H9 (cell line): Measurements from ENCODE around the gene APBB2. TPM values are rescaled to one million over a fixed set of nuclear protein-coding genes. Genes with fewer than 3 reads are reported as not detected.

Experiments
- DNase-seq: peaks from one replicate; pipeline ENCODE4 v3.0.0-alpha.2; 2017
- H2AFZ ChIP-seq: one replicate; pipeline ENCODE4 v1.6.1; 2013; ENCODE audit warnings: mild to moderate bottlenecking, low read length, control low read depth, moderate library complexity
- H2AK5ac ChIP-seq: 2 replicates; pipeline ENCODE4 v1.6.1; 2013; ENCODE audit warnings: low read length, control low read depth, mixed read lengths; ENCODE audit not compliant: insufficient read length
- H2BK120ac ChIP-seq: one replicate; pipeline ENCODE4 v1.6.1; 2013; ENCODE audit warnings: low read depth, mild to moderate bottlenecking, low read length, control low read depth, inconsistent platforms; ENCODE audit not compliant: poor library complexity, severe bottlenecking
- H2BK12ac ChIP-seq: 2 replicates; pipeline ENCODE4 v1.6.1; 2013; ENCODE audit warnings: low read length, control low read depth, mixed read lengths, low read depth; ENCODE audit not compliant: insufficient read length
- H2BK15ac ChIP-seq: 2 replicates; pipeline ENCODE4 v1.6.1; 2013; ENCODE audit warnings: low read depth, low read length, control low read depth
- H2BK20ac ChIP-seq: one replicate; pipeline ENCODE4 v1.6.1; 2013; ENCODE audit warnings: low read depth, mild to moderate bottlenecking, low read length, control low read depth, inconsistent platforms; ENCODE audit not compliant: poor library complexity, severe bottlenecking
- H2BK5ac ChIP-seq: 2 replicates; pipeline ENCODE4 v1.6.1; 2013; ENCODE audit warnings: low read length, control low read depth, mixed read lengths; ENCODE audit not compliant: insufficient read length
- H3K14ac ChIP-seq: 2 replicates; pipeline ENCODE4 v1.6.1; 2013; ENCODE audit warnings: low read length, control low read depth; ENCODE audit not compliant: insufficient read depth
- H3K18ac ChIP-seq: 2 replicates; pipeline ENCODE4 v1.6.1; 2013; ENCODE audit warnings: low read depth, mild to moderate bottlenecking, mixed read lengths, low read length, control low read depth; ENCODE audit not compliant: insufficient read length
- H3K23ac ChIP-seq: 2 replicates; pipeline ENCODE4 v1.6.1; 2013; ENCODE audit warnings: low read length, control low read depth, mixed read lengths, low read depth; ENCODE audit not compliant: insufficient read length
- H3K23me2 ChIP-seq: 2 replicates; pipeline ENCODE4 v1.6.1; 2013; ENCODE audit warnings: low read depth, mild to moderate bottlenecking, mixed read lengths, low read length, control low read depth; ENCODE audit not compliant: insufficient read length, poor library complexity, severe bottlenecking
- H3K27ac ChIP-seq: 2 replicates; pipeline ENCODE4 v1.5.1; 2013; ENCODE audit warnings: low read length, control low read depth, mixed read lengths, low read depth; ENCODE audit not compliant: insufficient read length
- H3K27me3 ChIP-seq: 2 replicates; pipeline ENCODE4 v1.6.1; 2013; ENCODE audit warnings: low read length, control low read depth, inconsistent platforms; ENCODE audit not compliant: insufficient read depth
- H3K4ac ChIP-seq: 2 replicates; pipeline ENCODE4 v1.6.1; 2013; ENCODE audit warnings: low read depth, mild to moderate bottlenecking, control low read depth, inconsistent platforms, low read length, moderate library complexity
- H3K4me1 ChIP-seq: 2 replicates; pipeline ENCODE4 v1.6.1; 2013; ENCODE audit warnings: low read length, control low read depth, inconsistent platforms; ENCODE audit not compliant: insufficient read depth
- H3K4me2 ChIP-seq: 2 replicates; pipeline ENCODE4 v1.6.1; 2013; ENCODE audit warnings: low read length, control low read depth, mixed read lengths; ENCODE audit not compliant: insufficient read length, insufficient read depth
- H3K56ac ChIP-seq: 2 replicates; pipeline ENCODE4 v1.6.1; 2013; ENCODE audit warnings: low read depth, mild to moderate bottlenecking, mixed read lengths, low read length, control low read depth; ENCODE audit not compliant: insufficient read length
- H3K79me1 ChIP-seq: 2 replicates; pipeline ENCODE4 v1.6.1; 2013; ENCODE audit warnings: low read depth, mild to moderate bottlenecking, moderate library complexity, low read length, control low read depth, inconsistent platforms; ENCODE audit not compliant: insufficient read depth, poor library complexity, severe bottlenecking
- H3K79me2 ChIP-seq: 2 replicates; pipeline ENCODE4 v1.6.1; 2013; ENCODE audit warnings: low read length, control low read depth, inconsistent platforms; ENCODE audit not compliant: insufficient read depth
- H3K9ac ChIP-seq: 2 replicates; pipeline ENCODE4 v1.6.1; 2013; ENCODE audit warnings: low read length, control low read depth, mixed read lengths; ENCODE audit not compliant: insufficient read length; ENCODE audit errors: extremely low read depth
- H3K9me3 ChIP-seq: one replicate; pipeline ENCODE4 v1.6.1; 2013; ENCODE audit warnings: low read depth, low read length, inconsistent platforms; ENCODE audit not compliant: control insufficient read depth
- H3T11ph ChIP-seq: one replicate; pipeline ENCODE4 v1.6.1; 2013; ENCODE audit warnings: mild to moderate bottlenecking, low read length, control low read depth, inconsistent platforms
- H4K20me1 ChIP-seq: one replicate; pipeline ENCODE4 v1.6.1; 2013; ENCODE audit not compliant: control insufficient read depth, insufficient read length, insufficient read depth
- H4K5ac ChIP-seq: 2 replicates; pipeline ENCODE4 v1.6.1; 2013; ENCODE audit warnings: low read depth, mild to moderate bottlenecking, mixed read lengths, low read length, control low read depth; ENCODE audit not compliant: insufficient read length
- H4K8ac ChIP-seq: replicated peaks from 2 replicates; pipeline ENCODE4 v1.6.1; 2013; ENCODE audit warnings: low read length, control low read depth, mixed read lengths, low read depth; ENCODE audit not compliant: insufficient read length
- H4K91ac ChIP-seq: 2 replicates; pipeline ENCODE4 v1.6.1; 2013; ENCODE audit warnings: low read depth, mild to moderate bottlenecking, moderate library complexity, mixed read lengths, low read length, control low read depth; ENCODE audit not compliant: insufficient read length
- H3K27ac Mint-ChIP-seq, 3 experiments: 2 replicates in 2 of 3; 3 replicates in 1 of 3; pipeline ENCODE4 v1.8.0; 2020 to 2021; ENCODE audit warnings: mixed read lengths in 3 of 3, mild to moderate bottlenecking in 1 of 3, moderate library complexity in 1 of 3
- H3K27me3 Mint-ChIP-seq: 2 replicates; pipeline ENCODE4 v1.8.0; 2021; ENCODE audit warnings: low read depth, mild to moderate bottlenecking, moderate library complexity, mixed read lengths
- H3K36me3 Mint-ChIP-seq, 3 experiments: 2 replicates in 2 of 3; 3 replicates in 1 of 3; pipeline ENCODE4 v1.8.0; 2020 to 2021; ENCODE audit warnings: low read depth in 3 of 3, mixed read lengths in 3 of 3; ENCODE audit not compliant: insufficient read depth in 1 of 3
- H3K4me1 Mint-ChIP-seq, 2 experiments: 2 replicates each; pipeline ENCODE4 v1.8.0; 2020; ENCODE audit warnings: mixed read lengths in 2 of 2
- H3K4me3 Mint-ChIP-seq, 2 experiments: 2 replicates in 1 of 2; 3 replicates in 1 of 2; pipeline ENCODE4 v1.8.0; 2020 to 2021; ENCODE audit warnings: mild to moderate bottlenecking in 2 of 2, mixed read lengths in 2 of 2, moderate library complexity in 1 of 2
- H3K9me3 Mint-ChIP-seq, 2 experiments: 2 replicates in 1 of 2; 3 replicates in 1 of 2; pipeline ENCODE4 v1.8.0; 2020; ENCODE audit warnings: mild to moderate bottlenecking in 2 of 2, mixed read lengths in 2 of 2, moderate library complexity in 1 of 2
- CTCF ChIP-seq: fragments of 200-600 bp; sonication (generic); conservative IDR thresholded peaks from 3 replicates; pipeline ENCODE4 v1.8.0; 2021; ENCODE audit warnings: antibody characterized with exemption, mild to moderate bottlenecking
- WGBS: extraction: QIAGEN DNeasy Blood & Tissue Kit; methylation state at CpG from one replicate; pipeline ENCODE4 v1.1.7; 2013; ENCODE audit warnings: missing lambda C conversion rate, low lambda C conversion rate, mixed read lengths; ENCODE audit not compliant: insufficient read length; ENCODE audit errors: extremely low coverage; 5-methylcytosine and 5-hydroxymethylcytosine counted together
- total RNA-seq: library from RNA; stranded (reverse); gene quantifications from 2 replicates; pipeline ENCODE4 v1.2.1, GENCODE V29; 2021

Gene APBB2
- total RNA-seq, 1 experiment from 2014 or later: 39.6 TPM

- Histone ChIP-seq H3K18ac (peak overlapping the region; percentile 56), H2BK15ac (no peak overlapping the region), H3K27ac (no peak overlapping the region), H3K56ac (no peak overlapping the region), H3K14ac (no peak overlapping the region), H3K4me1 (peaks cover 5% of the 10 kb centered on the region), H3K4me2 (no peak overlapping the region), H2BK20ac (no peak overlapping the region), H2BK5ac (no peak overlapping the region), H4K91ac (peak overlapping the region; percentile 3), H3K79me2 (no peaks in the 10 kb centered on the region), H2BK120ac (no peak overlapping the region), H2AK5ac (no peak overlapping the region), H3K9ac (no peak overlapping the region), H3K23ac (no peak overlapping the region), H3K9me3 (no peaks in the 10 kb centered on the region), H3K4ac (no peak overlapping the region), H2BK12ac (no peak overlapping the region), H2AFZ (no peak overlapping the region), H4K5ac (no peak overlapping the region), H3K27me3 (no peaks in the 10 kb centered on the region), H4K20me1 (no peaks in the 10 kb centered on the region), H4K8ac (no peak overlapping the region), H3K23me2 (no peaks in the 10 kb centered on the region), H3T11ph (no peak overlapping the region), H3K79me1 (no peaks in the 10 kb centered on the region)
- Mint-ChIP-seq H3K4me1 (peaks cover 37 to 38% of the 10 kb centered on the region in 2 experiments), H3K36me3 (peaks cover 0 to under 1% (median 0%) of the 10 kb centered on the region in 3 experiments; a peak in 1 of 7 replicates), H3K27me3 (no peaks in the 10 kb centered on the region; the same call in 1 of the 2 replicates), H3K27ac (peak overlapping the region; percentile 24 to 90 (median 69); a peak in 6 of 7 replicates), H3K4me3 (no peak overlapping the region; a peak in 1 of 5 replicates), H3K9me3 (no peaks in the 10 kb centered on the region)
- WGBS: no CpG with 5 or more reads among the region's 7 CpGs
- DNase-seq: peak; percentile 73
- peak; percentile 53; the same call in 2 of the 3 replicates for TF ChIP-seq CTCF
Observed at GRCh38 chr4:41122775-41123174, 91.6 kb downstream of the APBB2 start.
